Measurements from ENCODE around the gene RNU4-1.

RNU4-1 gene

GRCh38 chr12:120290609-120291305, 2.3 kb downstream of the RNU4-1 start:
- peak; percentile 7 for DNase-seq (ENCODE audit: low read depth)

GRCh38 chr12:120287491-120287890, 5.5 kb downstream of the RNU4-1 start:
- no peak for DNase-seq (ENCODE audit: low read depth)

GRCh38 chr12:120286768-120287490, 6.1 kb downstream of the RNU4-1 start:
- no peak for DNase-seq (ENCODE audit: low read depth)

GRCh38 chr12:120284381-120284780, 8.7 kb downstream of the RNU4-1 start:
- no peak for DNase-seq (ENCODE audit: low read depth)

GRCh38 chr12:120283318-120283717, 9.7 kb downstream of the RNU4-1 start:
- no peak for DNase-seq (ENCODE audit: low read depth)

DNA sequence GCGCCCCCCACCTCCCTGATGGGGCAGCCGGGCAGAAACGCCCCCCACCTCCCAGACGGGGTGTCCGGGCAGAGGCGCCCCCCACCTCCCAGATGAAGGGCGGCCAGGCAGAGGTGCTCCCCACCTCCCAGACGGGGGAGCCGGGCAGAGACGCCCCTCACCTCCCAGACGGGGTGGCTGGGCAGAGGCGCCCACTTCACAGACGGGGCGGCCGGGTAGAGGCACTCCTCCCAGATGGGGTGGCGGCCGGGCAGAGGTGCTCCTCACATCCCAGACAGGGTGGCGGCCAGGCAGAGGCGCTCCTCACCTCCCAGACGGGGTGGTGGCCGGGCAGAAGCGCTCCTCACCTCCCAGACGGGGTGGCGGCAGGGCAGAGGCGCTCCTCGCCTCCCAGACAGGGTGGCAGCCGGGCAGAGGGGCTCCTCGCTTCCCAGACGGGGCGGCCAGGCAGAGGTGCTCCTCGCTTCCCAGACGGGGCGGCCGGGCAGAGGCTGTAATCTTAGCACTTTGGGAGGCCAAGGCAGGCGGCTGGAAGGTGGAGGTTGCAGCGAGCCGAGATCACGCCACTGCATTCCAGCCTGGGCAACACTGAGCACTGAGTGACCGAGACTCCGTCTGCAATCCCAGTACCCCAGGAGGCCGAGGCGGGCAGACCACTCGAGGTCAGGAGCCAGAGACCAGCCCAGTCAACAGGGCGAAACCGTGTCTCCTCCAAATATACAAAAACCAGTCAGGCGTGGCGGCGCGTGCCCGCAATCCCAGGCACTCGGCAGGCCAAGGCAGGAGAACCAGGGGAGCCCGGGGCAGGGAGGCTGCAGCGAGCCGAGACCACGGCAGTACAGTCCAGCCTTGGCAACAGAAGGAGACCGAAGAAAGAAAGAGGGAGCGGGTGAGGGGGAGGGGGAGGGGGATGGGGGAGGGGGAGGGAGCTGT, 14.6 kb downstream of the RNU4-1 start:
- no peak for DNase-seq (ENCODE audit: low read depth)

DNA sequence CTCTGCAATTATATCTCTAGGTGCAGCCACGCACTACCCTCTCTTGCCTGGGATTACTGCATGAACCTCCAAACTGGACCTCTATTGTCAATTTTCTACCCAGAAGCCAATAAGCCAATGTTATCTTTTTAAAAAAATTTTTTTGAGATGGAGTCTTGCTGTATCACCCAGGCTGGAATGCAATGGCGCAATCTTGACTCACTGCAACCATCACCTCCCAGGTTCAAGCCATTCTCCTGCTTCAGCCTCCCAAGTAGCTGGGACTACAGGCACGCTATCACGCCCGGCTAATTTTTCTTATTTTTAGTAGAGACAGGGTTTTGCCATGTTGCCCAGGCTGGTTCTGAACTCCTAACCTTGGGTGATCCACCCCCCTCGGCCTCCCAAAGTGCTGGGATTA, 16.3 kb downstream of the RNU4-1 start:
- DNase-seq (ENCODE audit: low read depth), result no peak

DNA sequence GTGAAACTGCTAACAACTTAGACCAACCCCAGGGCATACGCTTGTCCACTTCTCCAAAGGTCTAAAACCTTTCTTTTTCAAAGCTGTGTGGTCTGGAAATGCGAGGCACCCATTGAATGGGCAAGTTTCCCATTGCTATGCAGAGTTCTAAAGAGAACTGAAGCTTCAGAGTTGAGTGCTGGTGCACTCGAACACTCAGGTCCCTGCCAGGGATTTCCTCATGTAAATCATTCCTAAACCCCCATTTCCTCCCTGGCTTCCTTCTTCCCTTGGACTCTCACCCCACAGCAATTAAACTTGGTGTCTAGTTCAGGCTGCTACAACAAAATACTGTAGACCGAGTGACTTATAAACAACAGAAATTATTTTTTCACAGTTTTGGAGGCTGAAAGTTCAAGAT, 25.3 kb downstream of the RNU4-1 start:
- DNase-seq (ENCODE audit: low read depth), result no peak

DNA sequence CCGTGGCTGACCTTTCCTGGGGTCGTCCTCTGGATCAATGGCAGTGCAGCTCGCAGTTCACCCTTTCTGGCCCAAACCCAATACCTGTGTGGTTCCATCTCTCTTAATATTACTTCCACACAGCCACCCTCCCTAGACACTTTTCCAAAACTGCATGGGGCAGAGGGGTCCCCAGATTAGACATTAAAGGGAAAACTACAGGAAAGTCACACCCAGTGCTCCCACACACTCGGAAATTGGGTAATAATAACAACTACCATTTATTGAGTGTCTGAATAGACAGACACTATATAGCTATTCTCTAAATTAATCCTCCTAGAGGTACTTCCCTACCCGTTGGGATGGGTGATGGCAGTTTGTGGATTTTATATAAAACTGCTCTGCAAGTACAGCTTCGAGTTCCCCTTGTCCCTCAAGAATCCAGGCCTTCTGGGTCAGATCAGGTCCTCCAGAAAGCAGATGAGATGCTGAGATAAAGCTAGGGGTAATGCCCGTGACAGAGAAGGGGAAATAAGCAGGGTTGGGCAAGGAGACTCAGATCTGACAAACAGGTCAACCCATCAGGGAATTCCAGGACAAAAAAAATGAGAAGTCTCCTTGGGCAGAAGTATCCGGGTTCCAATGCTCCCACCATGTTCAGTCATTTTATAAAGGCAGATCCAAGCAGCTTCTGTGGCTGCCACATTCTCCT, 26.7 kb downstream of the RNU4-1 start:
- no peak for DNase-seq (ENCODE audit: low read depth)

DNA sequence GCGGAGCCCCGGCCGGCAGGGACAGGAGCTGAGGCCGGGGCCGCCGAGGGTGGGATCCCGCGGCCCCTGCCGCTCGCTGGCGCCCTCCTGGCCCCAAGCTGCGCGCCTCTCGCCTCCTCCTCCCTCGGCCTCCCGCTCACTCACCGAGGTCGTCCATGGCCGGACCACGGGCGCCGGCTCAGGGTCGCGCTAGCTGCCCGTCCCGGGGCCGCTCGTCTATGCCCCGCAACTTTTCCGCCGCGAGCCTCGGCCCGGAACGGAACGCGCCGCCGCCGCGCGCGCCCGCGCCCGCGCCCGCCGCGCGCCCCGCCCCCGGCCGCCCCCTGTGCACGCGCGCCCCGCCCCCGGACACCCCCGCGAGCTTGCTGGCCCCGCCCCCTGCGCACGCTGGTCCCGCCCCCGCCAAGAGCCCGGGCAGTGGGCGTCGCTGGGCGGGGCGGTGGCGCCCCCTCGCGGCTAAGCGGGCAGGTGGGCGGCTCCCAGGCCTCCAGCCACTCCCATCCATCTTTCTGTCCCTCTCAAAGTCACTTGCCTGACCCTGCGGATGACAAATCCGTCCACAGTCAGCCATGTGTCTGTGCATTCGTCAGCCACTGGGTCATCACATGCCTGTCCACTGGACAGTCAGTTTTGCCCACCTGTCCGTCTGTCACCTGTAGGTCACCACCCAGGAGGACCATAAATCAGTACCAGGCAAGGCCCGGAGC, 27.4 kb downstream of the RNU4-1 start, which contains the start of gene PXN:
Gene PXN (minus strand): TSS at position 258 of the 707 bp plus-strand sequence. CDS start 101 bp downstream, at position 157.
- peak; percentile 89 for DNase-seq (ENCODE audit: low read depth)

GRCh38 chr12:120264904-120265472, 28.0 kb downstream of the RNU4-1 start:
- no peak for DNase-seq (ENCODE audit: low read depth)

- DNase-seq (ENCODE audit: low read depth), result no peak
These were observed 28.7 kb downstream of the RNU4-1 start for GRCh38 chr12:120264086-120264903.

GRCh38 chr12:120263748-120264085, 29.3 kb downstream of the RNU4-1 start:
- no peak for DNase-seq (ENCODE audit: low read depth)

GRCh38 chr12:120262852-120263747, 29.9 kb downstream of the RNU4-1 start:
- DNase-seq (ENCODE audit: low read depth), result no peak

DNA sequence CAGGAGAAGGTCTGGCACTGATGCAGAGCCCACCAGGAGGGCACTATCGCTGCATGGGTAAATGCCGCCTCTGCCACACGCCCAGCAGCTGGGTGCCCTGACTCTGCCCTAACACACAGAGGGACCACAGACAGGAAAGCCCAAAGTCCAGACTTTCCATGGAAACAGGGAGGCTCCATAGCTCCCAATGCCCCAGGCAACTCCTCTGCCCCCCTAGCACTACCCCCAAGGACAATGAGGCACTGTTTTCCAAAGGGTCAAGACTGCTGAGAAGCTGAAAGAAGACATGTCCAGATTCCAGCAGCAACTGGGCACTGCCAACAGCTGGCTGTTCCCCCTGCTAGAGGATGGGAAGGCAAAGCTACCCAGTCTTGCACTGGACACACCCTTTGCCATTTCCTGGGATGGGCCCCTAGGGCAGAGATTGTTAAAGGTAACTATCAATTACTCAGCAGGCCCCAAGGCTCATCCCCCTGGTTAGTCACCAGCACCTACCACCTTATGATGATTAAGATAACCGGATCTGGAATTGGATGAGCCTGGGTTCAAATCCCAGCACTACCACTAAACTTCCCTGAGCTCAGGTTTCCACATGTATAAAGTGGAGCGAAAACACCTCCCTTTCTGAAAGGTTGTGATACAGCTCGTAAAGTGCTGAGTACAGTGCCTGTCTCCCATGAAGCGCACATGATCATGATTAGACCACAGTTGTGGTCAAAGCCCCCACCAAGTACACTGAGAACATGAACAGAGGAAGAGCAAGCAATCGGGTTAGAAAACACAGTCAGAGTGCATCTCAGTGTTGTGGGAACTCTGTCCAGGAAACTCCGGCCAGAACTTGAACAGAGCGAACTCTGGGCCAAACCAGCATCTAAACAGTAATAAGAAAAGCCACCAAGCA, 30.8 kb downstream of the RNU4-1 start:
- DNase-seq (ENCODE audit: low read depth), result no peak

- no peak for DNase-seq (ENCODE audit: low read depth)
These were observed 32.4 kb downstream of the RNU4-1 start for GRCh38 chr12:120260607-120261006.

GRCh38 chr12:120259418-120260202, 33.4 kb downstream of the RNU4-1 start:
- no peak for DNase-seq (ENCODE audit: low read depth)

Data from activated T-helper 9 cell treated with anti-CD3 and anti-CD28 coated beads, Interleukin-2, amount 50 U/mL, for 16 hours (primary cell).